Smooth muscle cell (in vitro differentiated cells): ENCODE results near the gene DDR1. TPM values are rescaled to one million over a fixed set of nuclear protein-coding genes. Genes with fewer than 3 reads are reported as not detected.

Experiments
- DNase-seq: peaks from one replicate; lab custom pipeline; 2025; ENCODE audit not compliant: unreplicated experiment; lab: John Stamatoyannopoulos, UW
- H2AFZ ChIP-seq: fragments of 200-600 bp; sonication (generic); 2 replicates; pipeline ENCODE4 v1.6.0; 2016; ENCODE audit warnings: antibody characterized with exemption, low read depth, mild to moderate bottlenecking
- H3F3A ChIP-seq: fragments of 200-600 bp; sonication (generic); 2 replicates; pipeline ENCODE4 v1.6.0; 2017; ENCODE audit warnings: antibody characterized with exemption, low read depth
- H3K27ac ChIP-seq: fragments of 200-600 bp; sonication (generic); 2 replicates; pipeline ENCODE4 v1.5.1; 2016; ENCODE audit warnings: low read depth, mild to moderate bottlenecking
- H3K27me3 ChIP-seq: fragments of 200-600 bp; sonication (generic); 2 replicates; pipeline ENCODE4 v1.6.1; 2016; ENCODE audit warnings: low read depth, mild to moderate bottlenecking
- H3K36me3 ChIP-seq: fragments of 200-600 bp; sonication (generic); 2 replicates; pipeline ENCODE4 v1.5.1; 2016; ENCODE audit warnings: low read depth
- H3K4me1 ChIP-seq: fragments of 200-600 bp; sonication (generic); 2 replicates; pipeline ENCODE4 v1.5.1; 2016; ENCODE audit warnings: low read depth
- H3K4me2 ChIP-seq: fragments of 200-600 bp; sonication (generic); 2 replicates; pipeline ENCODE4 v1.6.0; 2016; ENCODE audit warnings: mild to moderate bottlenecking
- H3K4me3 ChIP-seq: fragments of 200-600 bp; sonication (generic); 2 replicates; pipeline ENCODE4 v1.5.1; 2016; ENCODE audit warnings: mild to moderate bottlenecking
- H3K79me2 ChIP-seq: fragments of 200-600 bp; sonication (generic); 2 replicates; pipeline ENCODE4 v1.6.0; 2016; ENCODE audit warnings: low read depth, mild to moderate bottlenecking
- H3K9ac ChIP-seq: fragments of 200-600 bp; sonication (generic); 2 replicates; pipeline ENCODE4 v1.6.0; 2016; ENCODE audit warnings: low read depth
- H3K9me3 ChIP-seq: fragments of 200-600 bp; sonication (generic); replicated peaks from 2 replicates; pipeline ENCODE4 v1.5.1; 2016; ENCODE audit warnings: low read depth
- H4K20me1 ChIP-seq: fragments of 200-600 bp; sonication (generic); 2 replicates; pipeline ENCODE4 v1.6.0; 2016; ENCODE audit warnings: low read depth
- CTCF ChIP-seq: fragments of 200-600 bp; sonication (generic); IDR thresholded peaks from 2 replicates; pipeline ENCODE4 v1.5.1; 2017; ENCODE audit warnings: borderline replicate concordance, mild to moderate bottlenecking, antibody characterized with exemption; ENCODE audit not compliant: insufficient read depth, poor library complexity, severe bottlenecking
- WGBS: methylation state at CpG from one replicate; pipeline ENCODE4 v1.1.7; 2016; ENCODE audit warnings: low lambda C conversion rate; 5-methylcytosine and 5-hydroxymethylcytosine counted together
- polyA plus RNA-seq: library from polyadenylated mRNA; unstranded; fragments of >200 nt; fragmentation: Nextera tagmentation; extraction: Ambion mirVana; gene quantifications from 2 replicates; pipeline ENCODE4 v1.2.1, GENCODE V29; 2016
- total RNA-seq: library from RNA; depleted of rRNA; stranded (reverse); fragments of >200 nt; gene quantifications from 2 replicates; pipeline ENCODE4 v1.2.3, GENCODE V29; 2014

The DDR1 gene
- total and polyA plus RNA-seq, 2 experiments from 2014 or later: 23.8 to 82.6 TPM

- Histone ChIP-seq H3K4me2 (no peak overlapping the region), H4K20me1 (no peaks in the 10 kb centered on the region), H3K4me1 (peaks cover 23% of the 10 kb centered on the region), H3K79me2 (no peaks in the 10 kb centered on the region), H3K36me3 (no peaks in the 10 kb centered on the region), H3K27me3 (no peaks in the 10 kb centered on the region), H3F3A (no peaks in the 10 kb centered on the region), H2AFZ (no peak overlapping the region), H3K9me3 (no peaks in the 10 kb centered on the region), H3K9ac (no peak overlapping the region), H3K27ac (no peak overlapping the region), H3K4me3 (no peak overlapping the region)
- WGBS: 86% methylated on average over 12 of the region's 12 CpGs
- no peak for DNase-seq
- no peak for TF ChIP-seq CTCF
Observed at GRCh38 chr6:30842754-30843610, 41.3 kb upstream of the DDR1 start.

- no peak overlapping the region for H3K27ac ChIP-seq
Observed at GRCh38 chr6:30843611-30843998, 40.7 kb upstream of the DDR1 start.

GRCh38 chr6:30844118-30844535 lies 40.2 kb upstream of the DDR1 start:
- Histone ChIP-seq H3K4me3 (no peak overlapping the region), H3K27ac (no peak overlapping the region), H3K9ac (no peak overlapping the region), H3K27me3 (no peaks in the 10 kb centered on the region), H4K20me1 (no peaks in the 10 kb centered on the region), H2AFZ (no peak overlapping the region), H3K36me3 (no peaks in the 10 kb centered on the region), H3K79me2 (no peaks in the 10 kb centered on the region), H3K4me2 (peak overlapping the region; percentile 41), H3K9me3 (no peaks in the 10 kb centered on the region), H3K4me1 (peaks cover 20% of the 10 kb centered on the region), H3F3A (no peaks in the 10 kb centered on the region)
- WGBS: 86% methylated on average over 3 of the region's 3 CpGs
- no peak for DNase-seq
- TF ChIP-seq CTCF: no peak

More at GRCh38 chr6:30843611-30843998, 40.7 kb upstream of the DDR1 start:
- no peak overlapping the region for H3K4me3 ChIP-seq
- peaks cover 20% of the 10 kb centered on the region for H3K4me1 ChIP-seq
- DNase-seq: no peak
- no peaks in the 10 kb centered on the region for H3F3A ChIP-seq
- no peaks in the 10 kb centered on the region for H3K9me3 ChIP-seq
- H3K36me3 ChIP-seq: no peaks in the 10 kb centered on the region
- peak overlapping the region; percentile 41 for H3K4me2 ChIP-seq
- no peaks in the 10 kb centered on the region for H3K27me3 ChIP-seq
- no peaks in the 10 kb centered on the region for H3K79me2 ChIP-seq
- 70% methylated on average over 3 of the region's 3 CpGs for WGBS
- H4K20me1 ChIP-seq: no peaks in the 10 kb centered on the region
- peak overlapping the region; percentile 51 for H2AFZ ChIP-seq
- TF ChIP-seq CTCF: no peak
- H3K9ac ChIP-seq: no peak overlapping the region
